WTC11 (cell line): ENCODE data around the gene UFL1. TPM values are rescaled to one million over a fixed set of nuclear protein-coding genes. Genes with fewer than 3 reads are reported as not detected.

Source experiments
- ATAC-seq: fragments of 200-7000 bp; cut with Tn5 transposase; 2 replicates; pipeline ENCODE4 v1.10.0; 2021; ENCODE audit warnings: mild to moderate bottlenecking, moderate library complexity
- CTCF ChIA-PET: fragments of 300-600 bp; sonication (Branson Sonifier 250); formaldehyde crosslinking; loops from one replicate; lab custom pipeline; 2021; ENCODE audit warnings: antibody characterized with exemption; lab: Charles Lee
- POLR2A ChIA-PET: fragments of 350-600 bp; sonication (Branson Sonifier 250); formaldehyde crosslinking; loops from one replicate; lab custom pipeline; 2021; ENCODE audit warnings: antibody characterized with exemption; lab: Charles Lee
- DNase-seq: peaks from one replicate; pipeline ENCODE4 v3.0.0; 2021; ENCODE audit warnings: low spot score
- H3K27ac Mint-ChIP-seq: 2 replicates; pipeline ENCODE4 v1.8.0; 2021; ENCODE audit warnings: mixed read lengths
- H3K27me3 Mint-ChIP-seq: 2 replicates; pipeline ENCODE4 v1.8.0; 2021; ENCODE audit warnings: low read depth, mild to moderate bottlenecking, moderate library complexity, mixed read lengths
- H3K36me3 Mint-ChIP-seq: 2 replicates; pipeline ENCODE4 v1.8.0; 2021; ENCODE audit warnings: mixed read lengths
- H3K4me1 Mint-ChIP-seq: 2 replicates; pipeline ENCODE4 v1.8.0; 2022; ENCODE audit warnings: mixed read lengths
- H3K4me3 Mint-ChIP-seq: 2 replicates; pipeline ENCODE4 v1.8.0; 2021; ENCODE audit warnings: mild to moderate bottlenecking, moderate library complexity, mixed read lengths
- H3K9me3 Mint-ChIP-seq: 2 replicates; pipeline ENCODE4 v1.8.0; 2021; ENCODE audit warnings: mixed read lengths
- AR ChIP-seq: fragments of 250-450 bp; sonication (Bioruptor Pico); IDR thresholded peaks from 2 replicates; pipeline ENCODE4 v1.9.0; 2021; ENCODE audit warnings: mild to moderate bottlenecking
- ATF3 ChIP-seq: sonication (generic); formaldehyde crosslinking; conservative IDR thresholded peaks from 2 replicates; pipeline ENCODE4 v1.8.1; 2022; ENCODE audit warnings: mild to moderate bottlenecking, missing genetic modification reagents
- CREM ChIP-seq: sonication (generic); formaldehyde crosslinking; IDR thresholded peaks from 2 replicates; pipeline ENCODE4 v1.8.1; 2022; ENCODE audit warnings: mild to moderate bottlenecking, missing genetic modification reagents, moderate library complexity
- E2F4 ChIP-seq: sonication (generic); formaldehyde crosslinking; IDR thresholded peaks from 2 replicates; pipeline ENCODE4 v1.8.1; 2022; ENCODE audit warnings: low read depth, mild to moderate bottlenecking, moderate library complexity, missing genetic modification reagents, borderline replicate concordance
- E2F5 ChIP-seq: sonication (generic); formaldehyde crosslinking; IDR thresholded peaks from 2 replicates; pipeline ENCODE4 v1.8.1; 2022; ENCODE audit warnings: mild to moderate bottlenecking, moderate library complexity, missing genetic modification reagents
- EMX1 ChIP-seq: fragments of 250-450 bp; sonication (Bioruptor Pico); IDR thresholded peaks from 2 replicates; pipeline ENCODE4 v1.8.0; 2021; ENCODE audit warnings: mild to moderate bottlenecking
- ERG ChIP-seq: fragments of 250-450 bp; sonication (Bioruptor Pico); IDR thresholded peaks from 2 replicates; pipeline ENCODE4 v1.8.0; 2021; ENCODE audit warnings: mild to moderate bottlenecking
- HMGA2 ChIP-seq: fragments of 250-450 bp; sonication (Bioruptor Pico); IDR thresholded peaks from 2 replicates; pipeline ENCODE4 v1.4.0; 2021; ENCODE audit warnings: mild to moderate bottlenecking, moderate library complexity
- HMGXB4 ChIP-seq: sonication (generic); formaldehyde crosslinking; IDR thresholded peaks from 2 replicates; pipeline ENCODE4 v1.8.1; 2023; ENCODE audit warnings: mild to moderate bottlenecking, moderate library complexity, missing genetic modification reagents
- IRF2 ChIP-seq: sonication (generic); formaldehyde crosslinking; IDR thresholded peaks from 2 replicates; pipeline ENCODE4 v1.8.0; 2022; ENCODE audit warnings: low read depth, missing genetic modification reagents, borderline replicate concordance
- MLX ChIP-seq: sonication (generic); formaldehyde crosslinking; IDR thresholded peaks from 2 replicates; pipeline ENCODE4 v1.8.1; 2023; ENCODE audit warnings: mild to moderate bottlenecking, missing genetic modification reagents, moderate library complexity
- MYBL2 ChIP-seq: sonication (generic); formaldehyde crosslinking; IDR thresholded peaks from 2 replicates; pipeline ENCODE4 v1.8.1; 2023; ENCODE audit warnings: mild to moderate bottlenecking, moderate library complexity, missing genetic modification reagents
- NFATC4 ChIP-seq: fragments of 250-450 bp; sonication (Bioruptor Pico); IDR thresholded peaks from 2 replicates; pipeline ENCODE4 v1.9.0; 2021; ENCODE audit warnings: mild to moderate bottlenecking
- PREB ChIP-seq: sonication (generic); formaldehyde crosslinking; IDR thresholded peaks from 2 replicates; pipeline ENCODE4 v1.8.1; 2022; ENCODE audit warnings: mild to moderate bottlenecking, missing genetic modification reagents, moderate library complexity, borderline replicate concordance
- RELA ChIP-seq: sonication (generic); formaldehyde crosslinking; IDR thresholded peaks from 2 replicates; pipeline ENCODE4 v1.8.1; 2022; ENCODE audit warnings: missing genetic modification reagents, mild to moderate bottlenecking, borderline replicate concordance
- RORB ChIP-seq: fragments of 250-450 bp; sonication (Bioruptor Pico); IDR thresholded peaks from 2 replicates; pipeline ENCODE4 v1.9.0; 2021; ENCODE audit warnings: mild to moderate bottlenecking
- SMAD4 ChIP-seq: sonication (generic); formaldehyde crosslinking; IDR thresholded peaks from 2 replicates; pipeline ENCODE4 v1.8.0; 2022; ENCODE audit warnings: mild to moderate bottlenecking, missing genetic modification reagents
- TEAD1 ChIP-seq: sonication (generic); formaldehyde crosslinking; IDR thresholded peaks from 2 replicates; pipeline ENCODE4 v1.8.0; 2022; ENCODE audit warnings: mild to moderate bottlenecking, missing genetic modification reagents
- ZMAT4 ChIP-seq: fragments of 250-450 bp; sonication (Bioruptor Pico); IDR thresholded peaks from 2 replicates; pipeline ENCODE4 v1.9.0; 2021; ENCODE audit warnings: mild to moderate bottlenecking
- ZNF219 ChIP-seq: sonication (generic); formaldehyde crosslinking; IDR thresholded peaks from 2 replicates; pipeline ENCODE4 v1.8.0; 2023; ENCODE audit warnings: missing genetic modification reagents, mild to moderate bottlenecking, borderline replicate concordance
- ZNF396 ChIP-seq: fragments of 250-450 bp; sonication (Bioruptor Pico); IDR thresholded peaks from 2 replicates; pipeline ENCODE4 v1.8.0; 2021; ENCODE audit warnings: mild to moderate bottlenecking, moderate library complexity, borderline replicate concordance
- ZNF423 ChIP-seq: fragments of 250-450 bp; sonication (Bioruptor Pico); IDR thresholded peaks from 2 replicates; pipeline ENCODE4 v2.1.2; 2022; ENCODE audit warnings: mild to moderate bottlenecking, moderate library complexity
- ZNF512 ChIP-seq: sonication (generic); formaldehyde crosslinking; IDR thresholded peaks from 2 replicates; pipeline ENCODE4 v1.8.1; 2022; ENCODE audit warnings: missing genetic modification reagents, borderline replicate concordance
- total RNA-seq: library from RNA; stranded (reverse); gene quantifications from 3 replicates; pipeline ENCODE4 v1.2.3, GENCODE V29; 2021

The UFL1 gene
- total RNA-seq, 1 experiment from 2014 or later: 15.3 TPM

- TF ChIP-seq HMGXB4 (CRISPR knock-in tag) (no peak), ZNF423 (CRISPR knock-in tag) (no peak), SMAD4 (CRISPR knock-in tag) (no peak), ZMAT4 (no peak), MLX (CRISPR knock-in tag) (no peak), E2F4 (CRISPR knock-in tag) (no peak), HMGA2 (CRISPR knock-in tag) (no peak), ERG (CRISPR knock-in tag) (no peak)
Measured at GRCh38 chr6:96537726-96538125, 16.1 kb downstream of the UFL1 start (continued).

- no peak for DNase-seq
- ChIA-PET POLR2A (no interaction called here), CTCF (no interaction called here)
- no peak overlapping the region for H3K27ac Mint-ChIP-seq
- no peak overlapping the region for H3K4me3 Mint-ChIP-seq
- H3K4me1 Mint-ChIP-seq: no peaks in the 10 kb centered on the region
- no peak for ATAC-seq
- H3K9me3 Mint-ChIP-seq: no peaks in the 10 kb centered on the region
- H3K36me3 Mint-ChIP-seq: peaks cover 19% of the 10 kb centered on the region
- TF ChIP-seq RELA (CRISPR knock-in tag): no peak
- TF ChIP-seq NFATC4 (CRISPR knock-in tag): no peak
- TF ChIP-seq EMX1 (CRISPR knock-in tag): no peak
- TF ChIP-seq PREB (CRISPR knock-in tag): no peak
- TF ChIP-seq MYBL2 (CRISPR knock-in tag): no peak
- TF ChIP-seq AR (CRISPR knock-in tag): no peak
- no peak for TF ChIP-seq HMGXB4 (CRISPR knock-in tag)
- no peak for TF ChIP-seq ATF3 (CRISPR knock-in tag)
- no peak for TF ChIP-seq RORB (CRISPR knock-in tag)
- no peak for TF ChIP-seq ZNF512 (CRISPR knock-in tag)
- no peak for TF ChIP-seq E2F5 (CRISPR knock-in tag)
- no peak for TF ChIP-seq IRF2 (CRISPR knock-in tag)
- TF ChIP-seq CREM (CRISPR knock-in tag): no peak
- TF ChIP-seq TEAD1 (CRISPR knock-in tag): no peak
- no peak for TF ChIP-seq ZNF219 (CRISPR knock-in tag)
- no peak for TF ChIP-seq ZNF396 (CRISPR knock-in tag)
- no peaks in the 10 kb centered on the region for H3K27me3 Mint-ChIP-seq
Measured at GRCh38 chr6:96542702-96543101, 21.1 kb downstream of the UFL1 start.
